Adrenal gland (tissue), 12 donors: ENCODE data around the gene SRD5A3. TPM values are rescaled to one million over a fixed set of nuclear protein-coding genes. Genes with fewer than 3 reads are reported as not detected.

ENCODE experiments used
- DNase-seq, 7 donors: peaks; one replicate each; pipeline ENCODE4 v3.0.0-alpha.2; 2019 to 2020
- H3K27ac ChIP-seq, 5 donors: fragments of 200-600 bp; sonication (generic) in 4 of 5; 1 replicate in 3 of 5; 2 replicates in 2 of 5; pipeline versions ENCODE4 v1.5.1 to v1.8.0; 2016 to 2020; ENCODE audit warnings: mild to moderate bottlenecking in 1 of 5
- H3K27me3 ChIP-seq: fragments of 200-600 bp; 2 replicates; pipeline ENCODE4 v1.8.0; 2021
- H3K36me3 ChIP-seq, 2 donors: fragments of 200-600 bp; replicated peaks in 1 of 2; 1 replicate in 1 of 2; 2 replicates in 1 of 2; pipeline versions ENCODE4 v1.5.1 to v1.8.0; 2018 to 2022
- H3K4me1 ChIP-seq, 2 donors: fragments of 200-600 bp; replicated peaks in 1 of 2; 1 replicate in 1 of 2; 2 replicates in 1 of 2; pipeline versions ENCODE4 v1.5.1 to v1.8.0; 2018 to 2021
- H3K4me3 ChIP-seq, 4 donors: fragments of 200-600 bp; sonication (generic) in 3 of 4; one replicate each; pipeline ENCODE4 v1.5.1; 2016 to 2018
- H3K9me3 ChIP-seq, 3 donors: fragments of 200-600 bp; sonication (generic) in 1 of 3; replicated peaks in 1 of 3; 1 replicate in 2 of 3; 2 replicates in 1 of 3; pipeline versions ENCODE4 v1.5.1 to v1.8.0; 2016 to 2021
- POLR2A ChIP-seq, 2 donors: fragments of 450-650 bp; IDR thresholded peaks; one replicate each; pipeline ENCODE4 v1.6.1; 2017; ENCODE audit warnings: antibody characterized with exemption in 2 of 2, mild to moderate bottlenecking in 2 of 2, moderate library complexity in 1 of 2
- WGBS, 4 donors: extraction: QIAGEN DNeasy Blood & Tissue Kit in 2 of 4; methylation state at CpG; one replicate each; pipeline versions ENCODE4 v1.1.5 to v1.1.7; 2013 to 2017; 5-methylcytosine and 5-hydroxymethylcytosine counted together
- intact Hi-C, 2 donors: fragments of 100-400 bp; cut with DNase I; formaldehyde crosslinking; loops; one replicate each; pipeline versions ENCODE4 v1.14.1 to v1.15.0; 2022 to 2023
- polyA plus RNA-seq, 3 donors: library from polyadenylated mRNA; stranded (reverse); fragments of 200-250 nt in 2 of 3; fragments of 350-450 nt in 1 of 3; fragmentation: Illumina TruSeq in 1 of 3; extraction: RNeasy Lipid Tissue Mini Kit (QIAGEN cat#74804) in 1 of 3; gene quantifications; one replicate each; pipeline ENCODE4 v1.2.3, GENCODE V29; 2013 to 2014
- total RNA-seq, 9 donors: library from RNA; depleted of rRNA in 4 of 9; stranded (reverse); fragments of >200 nt in 4 of 9; fragments of 120-200 nt in 1 of 9; fragmentation: NEBNext Ultra II Directional in 1 of 9; extraction: Animal tissue kit (Norgen Biotek cat#: 25700) in 1 of 9; gene quantifications; one replicate each; pipeline versions ENCODE4 v1.1.0 to v1.2.4, GENCODE V29; 2013 to 2023
- TF ChIP-seq, protein P1 (sequence below), 6 experiments: fragments of 450-650 bp in 4 of 6; fragments of 200-600 bp in 2 of 6; sonication (generic) in 1 of 6; IDR thresholded peaks; 1 replicate in 5 of 6; 2 replicates in 1 of 6; pipeline versions ENCODE4 v1.5.1 to v1.8.0; 2016 to 2021; ENCODE audit warnings: antibody characterized with exemption in 6 of 6, mild to moderate bottlenecking in 2 of 6, moderate library complexity in 1 of 6
- donor health status: healthy with polysubstance abuse.
- donor health status: Bipolar disorder and iron deficiency.
- donor health status: DM: yes; HTN: yes; CAD: no.
- donor health status: DM: no; HTN: no; CAD: no.
- donor health status: DM: no; HTN: no; CAD: no.
- donor health status: DM: yes; HTN: yes; CAD: no.

The SRD5A3 gene
- total and polyA plus RNA-seq, 12 donors, result 6.8 to 28.4 (median 15.7) TPM

DNA sequence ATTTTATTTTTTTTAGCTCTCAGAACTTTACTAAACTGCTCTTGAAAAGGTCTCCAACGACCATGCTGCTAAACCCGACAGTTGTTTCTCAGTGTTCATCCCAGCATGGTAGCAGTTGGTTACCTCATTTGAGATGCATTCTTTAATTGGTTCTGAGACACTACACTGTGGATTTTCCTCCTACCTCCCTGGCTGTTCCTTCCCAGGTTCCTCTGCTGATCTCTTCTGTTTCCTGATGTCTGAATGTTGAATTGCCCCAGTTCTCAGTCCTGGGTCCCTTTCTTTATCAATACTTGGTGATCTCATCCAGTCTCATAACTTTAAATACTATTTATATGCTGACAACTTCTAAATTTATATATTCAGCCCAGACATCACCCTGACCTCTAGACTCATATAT lies 30.7 kb downstream of the SRD5A3 start:
- Histone ChIP-seq H3K4me3 (no peak overlapping the region), H3K4me1 (no peaks in the 10 kb centered on the region), H3K27me3 (no peaks in the 10 kb centered on the region), H3K36me3 (no peaks in the 10 kb centered on the region), H3K9me3 (no peaks in the 10 kb centered on the region), H3K27ac (no peak overlapping the region)
- 83 to 95% (median 88%) methylated on average over 2 of the region's 2 CpGs for WGBS, 4 donors
- intact Hi-C loops, result no loop called here
- TF ChIP-seq, protein P1, sequence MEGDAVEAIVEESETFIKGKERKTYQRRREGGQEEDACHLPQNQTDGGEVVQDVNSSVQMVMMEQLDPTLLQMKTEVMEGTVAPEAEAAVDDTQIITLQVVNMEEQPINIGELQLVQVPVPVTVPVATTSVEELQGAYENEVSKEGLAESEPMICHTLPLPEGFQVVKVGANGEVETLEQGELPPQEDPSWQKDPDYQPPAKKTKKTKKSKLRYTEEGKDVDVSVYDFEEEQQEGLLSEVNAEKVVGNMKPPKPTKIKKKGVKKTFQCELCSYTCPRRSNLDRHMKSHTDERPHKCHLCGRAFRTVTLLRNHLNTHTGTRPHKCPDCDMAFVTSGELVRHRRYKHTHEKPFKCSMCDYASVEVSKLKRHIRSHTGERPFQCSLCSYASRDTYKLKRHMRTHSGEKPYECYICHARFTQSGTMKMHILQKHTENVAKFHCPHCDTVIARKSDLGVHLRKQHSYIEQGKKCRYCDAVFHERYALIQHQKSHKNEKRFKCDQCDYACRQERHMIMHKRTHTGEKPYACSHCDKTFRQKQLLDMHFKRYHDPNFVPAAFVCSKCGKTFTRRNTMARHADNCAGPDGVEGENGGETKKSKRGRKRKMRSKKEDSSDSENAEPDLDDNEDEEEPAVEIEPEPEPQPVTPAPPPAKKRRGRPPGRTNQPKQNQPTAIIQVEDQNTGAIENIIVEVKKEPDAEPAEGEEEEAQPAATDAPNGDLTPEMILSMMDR (IDR thresholded peaks at IDR 0.05), result no peak
- no peak for TF ChIP-seq POLR2A (IDR thresholded peaks at IDR 0.05)
- no peak for DNase-seq

DNA sequence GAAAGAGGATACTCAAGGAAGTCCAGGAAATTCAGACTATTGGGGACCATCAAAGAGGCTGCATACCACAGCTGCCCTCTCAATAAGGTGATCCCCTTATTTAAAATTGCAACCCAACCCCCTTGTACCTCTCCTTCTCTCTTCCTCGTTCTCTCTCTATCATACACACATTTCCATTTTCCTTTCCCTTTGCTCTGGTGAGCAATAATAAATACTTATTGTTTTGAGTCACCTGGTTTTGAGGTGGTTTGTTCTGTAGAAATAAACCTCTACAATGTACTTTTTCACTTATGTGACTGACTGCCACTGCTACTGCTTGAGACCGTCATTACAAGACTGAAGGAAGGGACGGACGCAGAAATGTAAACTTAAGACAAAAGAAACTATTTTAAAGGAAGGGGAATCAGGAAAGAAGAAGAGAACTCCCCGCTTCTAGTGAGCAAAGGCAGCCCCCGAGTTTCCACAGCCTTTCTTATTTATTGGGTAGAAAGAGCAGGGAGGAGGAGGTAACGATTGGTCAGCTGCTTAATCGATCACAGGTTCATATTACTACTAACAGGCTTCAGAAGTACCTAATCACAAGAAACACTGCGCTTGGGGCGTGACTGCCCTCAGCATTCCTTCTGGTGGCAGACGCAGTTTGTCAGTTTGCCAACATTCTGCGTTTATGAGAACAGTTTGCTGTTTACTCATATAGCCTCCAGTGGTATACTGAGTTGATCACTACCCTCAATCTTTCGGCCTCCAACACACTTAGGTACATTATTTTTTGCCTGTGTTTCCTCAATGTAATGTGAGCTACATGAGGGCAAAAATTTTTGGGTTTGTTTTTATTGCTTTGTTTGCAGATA lies 32.8 kb downstream of the SRD5A3 start:
- Histone ChIP-seq H3K9me3 (no peaks in the 10 kb centered on the region), H3K36me3 (no peaks in the 10 kb centered on the region), H3K27me3 (no peaks in the 10 kb centered on the region), H3K4me3 (no peak overlapping the region), H3K4me1 (no peaks in the 10 kb centered on the region), H3K27ac (no peak overlapping the region)
- intact Hi-C loops, result no loop called here
- DNase-seq, result no peak
- TF ChIP-seq, protein P1 (IDR thresholded peaks at IDR 0.05), result no peak
- TF ChIP-seq POLR2A (IDR thresholded peaks at IDR 0.05), result no peak
- 83 to 90% (median 88%) methylated on average over 13 of the region's 13 CpGs for WGBS, 4 donors

DNA sequence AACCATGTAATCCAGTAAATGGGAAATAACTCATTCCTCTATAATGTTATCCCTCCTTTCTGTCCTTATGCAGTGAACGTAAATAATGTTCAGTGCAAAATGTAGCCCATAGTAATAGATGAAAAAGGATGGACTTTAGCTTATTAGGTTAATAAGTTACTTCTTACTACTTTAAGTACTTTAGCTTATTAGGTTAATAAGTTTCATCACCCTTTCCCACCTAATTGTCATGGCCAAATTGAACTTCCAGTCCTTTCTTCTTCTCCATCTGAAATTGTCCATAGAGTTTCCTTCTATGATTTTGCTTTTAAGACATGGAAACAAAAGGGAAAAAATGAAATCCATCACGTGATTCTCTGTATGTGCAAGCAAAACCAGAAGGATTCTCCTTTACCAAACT lies 34.5 kb downstream of the SRD5A3 start:
- H3K4me3 ChIP-seq, result no peak overlapping the region
- H3K9me3 ChIP-seq, result no peaks in the 10 kb centered on the region
- H3K36me3 ChIP-seq, result no peaks in the 10 kb centered on the region
- WGBS, 4 donors, result 82 to 89% (median 86%) methylated on average over 2 of the region's 2 CpGs
- TF ChIP-seq, protein P1 (IDR thresholded peaks at IDR 0.05), result no peak
- peaks cover under 1 to 5% of the 10 kb centered on the region in 2 donors for H3K4me1 ChIP-seq
- intact Hi-C loops, result no loop called here
- no peaks in the 10 kb centered on the region for H3K27me3 ChIP-seq
- H3K27ac ChIP-seq, result no peak overlapping the region
- DNase-seq, result no peak

DNA sequence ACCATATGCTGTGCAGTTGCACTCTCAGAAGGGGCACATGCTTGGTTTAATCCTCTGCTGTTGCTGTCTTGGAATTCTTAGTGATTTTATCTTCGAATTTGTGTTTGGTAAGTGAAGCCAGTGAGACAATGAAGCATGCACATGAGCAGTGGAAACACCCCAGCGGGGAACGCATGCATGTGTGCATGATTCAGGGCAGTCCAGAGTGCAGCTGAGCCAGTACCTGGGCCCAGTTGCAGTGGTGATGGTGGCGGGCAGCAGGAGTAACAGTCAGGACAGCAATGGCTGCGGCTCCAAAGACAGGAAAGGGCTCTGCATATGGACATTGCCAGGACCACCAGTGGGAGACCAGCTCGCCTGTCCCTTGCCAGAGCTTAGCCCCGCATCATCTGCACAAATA lies 35.5 kb downstream of the SRD5A3 start:
- no peak for DNase-seq
- H3K4me1 ChIP-seq, result peaks cover 10 to 13% of the 10 kb centered on the region in 2 donors
- H3K4me3 ChIP-seq, result no peak overlapping the region
- H3K27ac ChIP-seq, result no peak overlapping the region
- no peaks in the 10 kb centered on the region for H3K9me3 ChIP-seq
- TF ChIP-seq, protein P1 (IDR thresholded peaks at IDR 0.05), result no peak
- TF ChIP-seq POLR2A (IDR thresholded peaks at IDR 0.05), result no peak
- WGBS, 4 donors, result 89 to 98% (median 93%) methylated on average over 5 to 7 of the region's 7 CpGs
- no peaks in the 10 kb centered on the region for H3K36me3 ChIP-seq
- intact Hi-C loops, result no loop called here
- H3K27me3 ChIP-seq, result no peaks in the 10 kb centered on the region
